Activated T-cell treated with anti-CD3 and anti-CD28 coated beads, Interleukin-2, amount 50 U/mL, for 72 hours (primary cell): ENCODE results near the gene LAMA5. TPM values are rescaled to one million over a fixed set of nuclear protein-coding genes. Genes with fewer than 3 reads are reported as not detected.

Source experiments
- ATAC-seq, 2 donors: fragments of 150-1000 bp; cut with Tn5 transposase; replicated peaks in 1 of 2; 2 replicates each; pipeline ENCODE4 v1.10.0; 2021; ENCODE audit warnings: moderate library complexity in 2 of 2, mild to moderate bottlenecking in 1 of 2
- DNase-seq, 2 donors: peaks; one replicate each; pipeline ENCODE4 v3.0.0; 2021 to 2022; ENCODE audit warnings: mixed read lengths in 1 of 2
- H3K27ac Mint-ChIP-seq: one replicate; pipeline ENCODE4 v1.8.0; 2022; ENCODE audit warnings: mild to moderate bottlenecking, moderate library complexity, mixed read lengths
- H3K27me3 Mint-ChIP-seq: one replicate; pipeline ENCODE4 v1.8.0; 2022; ENCODE audit warnings: low read depth, mixed read lengths
- H3K36me3 Mint-ChIP-seq, 2 donors: one replicate each; pipeline ENCODE4 v1.8.0; 2022; ENCODE audit warnings: mixed read lengths in 2 of 2, mild to moderate bottlenecking in 1 of 2; ENCODE audit not compliant: insufficient read depth in 2 of 2
- H3K4me1 Mint-ChIP-seq: one replicate; pipeline ENCODE4 v1.8.0; 2022; ENCODE audit warnings: low read depth, mixed read lengths
- H3K4me3 Mint-ChIP-seq, 2 donors: one replicate each; pipeline ENCODE4 v1.8.0; 2022; ENCODE audit warnings: mild to moderate bottlenecking in 2 of 2, mixed read lengths in 2 of 2, moderate library complexity in 2 of 2
- H3K9me3 Mint-ChIP-seq, 2 donors: one replicate each; pipeline ENCODE4 v1.8.0; 2022; ENCODE audit warnings: mixed read lengths in 2 of 2
- total RNA-seq, 2 donors: library from RNA; stranded (reverse); gene quantifications; one replicate each; pipeline ENCODE4 v1.2.3, GENCODE V29; 2022

Gene LAMA5
- total RNA-seq, 2 donors from 2014 or later, result 0.86 to 0.99 TPM

- Mint-ChIP-seq H3K36me3 (no peaks in the 10 kb centered on the region), H3K4me3 (no peak overlapping the region), H3K27me3 (no peaks in the 10 kb centered on the region), H3K9me3 (no peaks in the 10 kb centered on the region), H3K27ac (no peak overlapping the region), H3K4me1 (no peaks in the 10 kb centered on the region)
- no peak for DNase-seq
- ATAC-seq, result no peak
Measured at GRCh38 chr20:62314339-62314638, 52.8 kb downstream of the LAMA5 start.

- Mint-ChIP-seq H3K4me1 (no peaks in the 10 kb centered on the region), H3K4me3 (no peak overlapping the region), H3K27me3 (no peaks in the 10 kb centered on the region), H3K27ac (no peak overlapping the region), H3K9me3 (no peaks in the 10 kb centered on the region), H3K36me3 (no peaks in the 10 kb centered on the region)
- no peak for DNase-seq
- ATAC-seq, result no peak
Measured at GRCh38 chr20:62313460-62314338, 53.4 kb downstream of the LAMA5 start.

- DNase-seq (no peak), ATAC-seq (no peak)
- Mint-ChIP-seq H3K27ac (no peak overlapping the region), H3K4me3 (no peak overlapping the region), H3K9me3 (no peaks in the 10 kb centered on the region), H3K4me1 (no peaks in the 10 kb centered on the region), H3K27me3 (no peaks in the 10 kb centered on the region), H3K36me3 (no peaks in the 10 kb centered on the region)
Measured at GRCh38 chr20:62313021-62313420, 54.1 kb downstream of the LAMA5 start.

GRCh38 chr20:62312662-62312977, 54.5 kb downstream of the LAMA5 start:
- H3K27ac Mint-ChIP-seq, result no peak overlapping the region
- H3K36me3 Mint-ChIP-seq, result no peaks in the 10 kb centered on the region
- no peak for DNase-seq
- no peaks in the 10 kb centered on the region for H3K4me1 Mint-ChIP-seq
- H3K9me3 Mint-ChIP-seq, result no peaks in the 10 kb centered on the region
- H3K27me3 Mint-ChIP-seq, result no peaks in the 10 kb centered on the region
- no peak overlapping the region for H3K4me3 Mint-ChIP-seq
- ATAC-seq, result no peak

GRCh38 chr20:62311832-62312661, 55.1 kb downstream of the LAMA5 start:
- no peak for ATAC-seq
- Mint-ChIP-seq H3K36me3 (no peaks in the 10 kb centered on the region), H3K4me1 (no peaks in the 10 kb centered on the region), H3K9me3 (no peaks in the 10 kb centered on the region), H3K27me3 (no peaks in the 10 kb centered on the region), H3K27ac (no peak overlapping the region), H3K4me3 (no peak overlapping the region)
- DNase-seq, result no peak

GRCh38 chr20:62311150-62311549, 56.0 kb downstream of the LAMA5 start:
- no peaks in the 10 kb centered on the region for H3K4me1 Mint-ChIP-seq
- no peak for DNase-seq
- no peaks in the 10 kb centered on the region for H3K27me3 Mint-ChIP-seq
- no peak overlapping the region for H3K27ac Mint-ChIP-seq
- H3K4me3 Mint-ChIP-seq, result no peak overlapping the region
- no peaks in the 10 kb centered on the region for H3K9me3 Mint-ChIP-seq
- no peak for ATAC-seq
- no peaks in the 10 kb centered on the region for H3K36me3 Mint-ChIP-seq

GRCh38 chr20:62310757-62311121, 56.4 kb downstream of the LAMA5 start:
- no peaks in the 10 kb centered on the region for H3K9me3 Mint-ChIP-seq
- H3K27me3 Mint-ChIP-seq, result no peaks in the 10 kb centered on the region
- H3K27ac Mint-ChIP-seq, result no peak overlapping the region
- no peak overlapping the region for H3K4me3 Mint-ChIP-seq
- DNase-seq (no peak), ATAC-seq (no peak)
- no peaks in the 10 kb centered on the region for H3K4me1 Mint-ChIP-seq
- H3K36me3 Mint-ChIP-seq, result no peaks in the 10 kb centered on the region

GRCh38 chr20:62309947-62310756, 57.0 kb downstream of the LAMA5 start:
- peaks cover 0 to 3% of the 10 kb centered on the region in 2 donors for H3K36me3 Mint-ChIP-seq

GRCh38 chr20:62309198-62309944, 57.7 kb downstream of the LAMA5 start:
- no peak overlapping the region for H3K27ac Mint-ChIP-seq
- no peaks in the 10 kb centered on the region for H3K9me3 Mint-ChIP-seq
- H3K4me1 Mint-ChIP-seq, result peaks cover 14% of the 10 kb centered on the region
- peaks cover 0 to 3% of the 10 kb centered on the region in 2 donors for H3K36me3 Mint-ChIP-seq
- no peak overlapping the region for H3K4me3 Mint-ChIP-seq
- DNase-seq (no peak), ATAC-seq (no peak)
- no peaks in the 10 kb centered on the region for H3K27me3 Mint-ChIP-seq

More at GRCh38 chr20:62309947-62310756, 57.0 kb downstream of the LAMA5 start:
- no peak for ATAC-seq
- H3K27ac Mint-ChIP-seq, result no peak overlapping the region
- peaks cover 6% of the 10 kb centered on the region for H3K4me1 Mint-ChIP-seq
- DNase-seq, result no peak
- H3K4me3 Mint-ChIP-seq, result no peak overlapping the region
- H3K27me3 Mint-ChIP-seq, result no peaks in the 10 kb centered on the region
- no peaks in the 10 kb centered on the region for H3K9me3 Mint-ChIP-seq

GRCh38 chr20:62308102-62308822, 58.9 kb downstream of the LAMA5 start:
- ATAC-seq, result no peak
- H3K27ac Mint-ChIP-seq, result no peak overlapping the region
- H3K4me3 Mint-ChIP-seq, result no peak overlapping the region
- no peaks in the 10 kb centered on the region for H3K27me3 Mint-ChIP-seq
- H3K9me3 Mint-ChIP-seq, result no peaks in the 10 kb centered on the region
- H3K36me3 Mint-ChIP-seq, result peaks cover 2 to 9% of the 10 kb centered on the region in 2 donors
- H3K4me1 Mint-ChIP-seq, result peaks cover 20% of the 10 kb centered on the region
- DNase-seq, result no peak

GRCh38 chr20:62307226-62308101, 59.6 kb downstream of the LAMA5 start:
- DNase-seq (no peak), ATAC-seq (no peak)
- Mint-ChIP-seq H3K4me3 (no peak overlapping the region), H3K27ac (no peak overlapping the region), H3K4me1 (peaks cover 20% of the 10 kb centered on the region), H3K36me3 (peaks cover 2 to 9% of the 10 kb centered on the region in 2 donors), H3K9me3 (no peaks in the 10 kb centered on the region), H3K27me3 (no peaks in the 10 kb centered on the region)
